Naive B cell (primary cell): ENCODE data around the gene TXNDC16. TPM values are rescaled to one million over a fixed set of nuclear protein-coding genes. Genes with fewer than 3 reads are reported as not detected.
"Not testable (repeated sequence)": the region's sequence is repeated elsewhere in the genome, so short reads cannot be mapped to it uniquely, and the experiment has no call there.

Experiments
- ATAC-seq, 2 donors: fragments of 150-1000 bp; cut with Tn5 transposase; 2 replicates each; pipeline ENCODE4 v1.10.0; 2021; ENCODE audit warnings: low read depth in 2 of 2, mild to moderate bottlenecking in 2 of 2, moderate library complexity in 2 of 2
- DNase-seq: peaks from one replicate; pipeline ENCODE4 v3.0.0; 2022
- H3K27ac Mint-ChIP-seq, 6 donors: one replicate each; pipeline ENCODE4 v1.8.0; 2020 to 2022; ENCODE audit warnings: mild to moderate bottlenecking in 6 of 6, mixed read lengths in 6 of 6, moderate library complexity in 5 of 6, inconsistent platforms in 2 of 6
- H3K27me3 Mint-ChIP-seq, 3 donors: one replicate each; pipeline ENCODE4 v1.8.0; 2021 to 2022; ENCODE audit warnings: mixed read lengths in 3 of 3, mild to moderate bottlenecking in 1 of 3
- H3K36me3 Mint-ChIP-seq, 2 donors: one replicate each; pipeline ENCODE4 v1.8.0; 2020 to 2022; ENCODE audit warnings: mixed read lengths in 2 of 2, inconsistent platforms in 1 of 2, mild to moderate bottlenecking in 1 of 2
- H3K4me1 Mint-ChIP-seq, 3 donors: one replicate each; pipeline ENCODE4 v1.8.0; 2020 to 2022; ENCODE audit warnings: mixed read lengths in 3 of 3, inconsistent platforms in 1 of 3, mild to moderate bottlenecking in 1 of 3, moderate library complexity in 1 of 3
- H3K4me3 Mint-ChIP-seq, 8 donors: one replicate each; pipeline ENCODE4 v1.8.0; 2020 to 2022; ENCODE audit warnings: mild to moderate bottlenecking in 8 of 8, mixed read lengths in 8 of 8, moderate library complexity in 8 of 8, inconsistent platforms in 2 of 8
- H3K9me3 Mint-ChIP-seq, 7 donors: one replicate each; pipeline ENCODE4 v1.8.0; 2020 to 2022; ENCODE audit warnings: mixed read lengths in 7 of 7, mild to moderate bottlenecking in 5 of 7, inconsistent platforms in 2 of 7, moderate library complexity in 1 of 7
- polyA plus RNA-seq, 6 donors: library from polyadenylated mRNA; unstranded; fragments of 300-500 nt; fragmentation: Illumina TruSeq; gene quantifications; one replicate each; pipeline ENCODE4 v1.2.3, GENCODE V29; 2021; ENCODE audit warnings: low read depth in 6 of 6

The TXNDC16 gene
- polyA plus RNA-seq, 6 donors from 2014 or later: 0.78 to 1.9 (median 1.4) TPM; not detected in 1

GRCh38 chr14:52522581-52523345 is 29.5 kb downstream of the TXNDC16 start:
- H3K27ac Mint-ChIP-seq: no peak overlapping the region
- DNase-seq (no peak), ATAC-seq (no peak)
- H3K27me3 Mint-ChIP-seq: no peaks in the 10 kb centered on the region
- H3K36me3 Mint-ChIP-seq: peaks cover 0 to 6% of the 10 kb centered on the region in 2 donors
- no peaks in the 10 kb centered on the region for H3K4me1 Mint-ChIP-seq
- H3K9me3 Mint-ChIP-seq: no peaks in the 10 kb centered on the region
- H3K4me3 Mint-ChIP-seq: no peak overlapping the region

DNA sequence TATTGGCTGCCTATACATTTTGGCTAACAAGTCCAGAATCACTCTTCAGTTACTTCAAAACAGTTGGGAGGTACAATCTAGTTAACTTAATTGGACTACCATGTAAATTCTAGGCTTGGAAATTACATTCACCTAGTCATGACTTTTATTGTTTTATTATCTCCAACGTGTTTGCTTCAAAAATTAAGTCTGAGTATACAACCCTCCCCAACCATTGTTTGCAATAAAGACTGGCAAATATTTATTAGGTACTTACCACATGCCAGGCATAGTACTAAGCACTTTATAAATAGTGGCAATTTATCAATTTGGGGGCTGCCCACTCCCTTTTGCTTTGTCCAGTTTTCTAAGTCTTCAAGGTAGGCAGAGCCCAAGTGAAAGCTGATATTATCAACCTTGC is 30.3 kb downstream of the TXNDC16 start:
- H3K27me3 Mint-ChIP-seq: no peaks in the 10 kb centered on the region
- no peaks in the 10 kb centered on the region for H3K9me3 Mint-ChIP-seq
- DNase-seq (no peak), ATAC-seq (no peak)
- H3K36me3 Mint-ChIP-seq: peaks cover 0 to 6% of the 10 kb centered on the region in 2 donors
- H3K4me3 Mint-ChIP-seq: no peak overlapping the region
- H3K27ac Mint-ChIP-seq: no peak overlapping the region
- H3K4me1 Mint-ChIP-seq: no peaks in the 10 kb centered on the region

GRCh38 chr14:52514046-52514811 is 38.1 kb downstream of the TXNDC16 start:
- DNase-seq (no peak), ATAC-seq (no peak)
- no peak overlapping the region for H3K27ac Mint-ChIP-seq
- peaks cover 0 to 5% of the 10 kb centered on the region in 2 donors for H3K36me3 Mint-ChIP-seq
- H3K4me3 Mint-ChIP-seq: no peak overlapping the region
- H3K4me1 Mint-ChIP-seq: no peaks in the 10 kb centered on the region
- H3K27me3 Mint-ChIP-seq: no peaks in the 10 kb centered on the region
- no peaks in the 10 kb centered on the region for H3K9me3 Mint-ChIP-seq

DNA sequence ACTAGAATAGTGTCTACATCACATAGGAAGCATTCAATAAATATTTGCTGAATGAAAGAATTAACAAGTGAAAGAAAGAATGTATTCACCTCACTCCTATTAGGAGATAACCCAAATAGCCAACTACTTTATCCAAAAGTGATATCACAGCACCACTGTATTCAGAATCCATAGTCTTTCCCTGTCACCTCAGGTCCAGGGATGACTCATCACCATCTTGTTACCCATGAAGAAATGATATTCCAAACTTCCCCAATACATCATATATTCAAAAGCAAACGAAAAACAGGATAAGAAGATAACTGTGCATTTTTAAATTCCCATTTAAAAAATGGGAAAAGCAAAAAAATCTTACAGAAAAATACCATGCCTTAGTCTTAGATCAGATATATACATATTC is 39.1 kb downstream of the TXNDC16 start:
- H3K9me3 Mint-ChIP-seq: peaks cover 0 to 4% (median 0%) of the 10 kb centered on the region in 7 donors
- no peak overlapping the region for H3K4me3 Mint-ChIP-seq
- no peaks in the 10 kb centered on the region for H3K4me1 Mint-ChIP-seq
- H3K27me3 Mint-ChIP-seq: no peaks in the 10 kb centered on the region
- ATAC-seq (no peak), DNase-seq (no peak)
- H3K27ac Mint-ChIP-seq: no peak overlapping the region
- H3K36me3 Mint-ChIP-seq: peaks cover 0 to 5% of the 10 kb centered on the region in 2 donors

DNA sequence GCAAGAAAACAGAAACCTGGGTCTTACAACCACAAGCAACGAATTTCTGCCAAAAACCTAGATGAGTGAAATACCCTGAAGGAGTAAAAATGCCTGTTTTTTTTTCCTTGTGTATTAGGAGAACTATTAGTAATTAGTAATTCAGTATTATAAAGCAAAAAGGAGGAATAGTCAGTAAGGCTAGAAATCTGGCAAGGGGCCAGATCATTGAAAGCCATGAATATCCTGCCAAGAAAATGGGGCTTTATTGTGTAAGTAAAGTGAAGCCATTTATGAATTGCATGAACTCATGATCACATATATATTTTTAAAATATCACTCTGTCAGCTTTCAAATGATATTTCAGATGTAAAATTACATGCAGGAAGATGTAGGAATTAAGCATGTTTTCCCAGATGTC is 57.9 kb downstream of the TXNDC16 start:
- DNase-seq (no peak), ATAC-seq (no peak)
- H3K9me3 Mint-ChIP-seq: peaks cover 0 to 26% (median 21%) of the 10 kb centered on the region in 7 donors
- no peak overlapping the region for H3K4me3 Mint-ChIP-seq
- H3K27ac Mint-ChIP-seq: no peak overlapping the region
- no peaks in the 10 kb centered on the region for H3K27me3 Mint-ChIP-seq
- peaks cover 25 to 55% of the 10 kb centered on the region in 2 donors for H3K36me3 Mint-ChIP-seq
- no peaks in the 10 kb centered on the region for H3K4me1 Mint-ChIP-seq

DNA sequence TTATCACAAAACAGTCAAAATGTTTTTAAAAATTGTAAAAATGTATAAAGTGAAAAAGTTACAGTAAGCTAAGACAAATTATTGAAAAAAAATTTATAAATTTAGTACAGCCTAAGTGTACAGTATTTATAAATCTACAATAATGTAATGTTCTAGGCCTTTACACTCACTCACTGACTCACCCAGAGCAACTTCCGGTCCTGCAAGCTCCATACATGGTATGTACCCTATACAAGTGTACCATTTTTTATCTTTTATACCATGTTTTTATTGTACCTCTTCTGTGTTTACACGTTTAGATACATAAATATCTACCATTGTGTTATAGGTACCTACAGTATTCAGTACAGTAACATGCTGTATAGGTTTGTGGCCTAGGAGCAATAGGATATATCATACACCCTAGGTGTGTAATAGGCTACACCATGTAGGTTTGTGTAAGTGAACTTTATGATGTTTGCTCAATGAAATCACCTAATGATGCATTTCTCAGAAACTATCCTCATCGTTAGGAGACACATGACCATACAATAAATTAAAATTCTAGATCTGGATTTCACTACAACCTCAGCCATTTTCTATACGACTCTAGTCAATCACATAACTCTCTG is 66.8 kb downstream of the TXNDC16 start:
- H3K36me3 Mint-ChIP-seq: peaks cover 0 to 11% of the 10 kb centered on the region in 2 donors
- peaks cover 0 to 1% (median 0%) of the 10 kb centered on the region in 7 donors for H3K9me3 Mint-ChIP-seq
- H3K4me1 Mint-ChIP-seq: no peaks in the 10 kb centered on the region
- ATAC-seq (no peak), DNase-seq (no peak)
- H3K27ac Mint-ChIP-seq: no peak overlapping the region
- no peak overlapping the region for H3K4me3 Mint-ChIP-seq
- no peaks in the 10 kb centered on the region for H3K27me3 Mint-ChIP-seq

GRCh38 chr14:52481864-52482263 is 70.4 kb downstream of the TXNDC16 start:
- Mint-ChIP-seq H3K36me3 (peaks cover 20 to 27% of the 10 kb centered on the region in 2 donors), H3K9me3 (peaks cover 0 to 13% (median 6%) of the 10 kb centered on the region in 7 donors), H3K4me1 (no peaks in the 10 kb centered on the region), H3K27me3 (no peaks in the 10 kb centered on the region), H3K27ac (no peak overlapping the region), H3K4me3 (no peak overlapping the region)
- ATAC-seq (no peak), DNase-seq (no peak)

- H3K27ac Mint-ChIP-seq: no peak overlapping the region
- ATAC-seq: peak in 1 of 2 donors; percentile 28
- peaks cover 18 to 36% of the 10 kb centered on the region in 2 donors for H3K36me3 Mint-ChIP-seq
- no peak overlapping the region for H3K4me3 Mint-ChIP-seq
- H3K27me3 Mint-ChIP-seq: no peaks in the 10 kb centered on the region
- H3K4me1 Mint-ChIP-seq: no peaks in the 10 kb centered on the region
- peak; percentile 12 for DNase-seq
- H3K9me3 Mint-ChIP-seq: peaks cover 5 to 19% (median 12%) of the 10 kb centered on the region in 7 donors
Observed at GRCh38 chr14:52473557-52473956, 78.7 kb downstream of the TXNDC16 start.

GRCh38 chr14:52472728-52473127 is 79.6 kb downstream of the TXNDC16 start:
- Mint-ChIP-seq H3K9me3 (peaks cover 5 to 19% (median 11%) of the 10 kb centered on the region in 7 donors), H3K27me3 (no peaks in the 10 kb centered on the region), H3K36me3 (peaks cover 15 to 28% of the 10 kb centered on the region in 2 donors), H3K4me1 (no peaks in the 10 kb centered on the region), H3K27ac (no peak overlapping the region), H3K4me3 (no peak overlapping the region)
- ATAC-seq (no peak), DNase-seq (no peak)

DNA sequence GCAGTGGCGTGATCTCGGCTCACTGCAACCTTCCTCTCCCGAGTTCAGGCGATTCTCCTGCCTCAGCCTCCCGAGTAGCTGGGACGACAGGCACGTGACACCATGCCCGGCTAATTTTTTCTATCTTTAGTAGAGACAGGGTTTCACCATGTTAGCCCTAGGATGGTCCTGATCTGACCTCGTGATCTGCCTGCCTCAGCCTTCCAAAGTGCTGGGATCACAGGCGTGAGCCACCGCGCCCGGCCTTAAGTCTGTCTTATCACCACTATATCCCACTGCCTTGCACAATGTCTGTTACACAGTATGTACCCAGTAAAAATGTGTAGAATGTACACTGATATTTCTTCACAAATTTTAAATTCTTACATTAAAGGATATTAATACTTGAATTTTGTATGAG is 80.1 kb downstream of the TXNDC16 start:
- H3K4me1 Mint-ChIP-seq, H3K27me3 Mint-ChIP-seq, H3K27ac Mint-ChIP-seq, DNase-seq, ATAC-seq, H3K4me3 Mint-ChIP-seq: not testable (repeated sequence)
- peaks cover 5 to 15% (median 10%) of the 10 kb centered on the region in 7 donors for H3K9me3 Mint-ChIP-seq
- peaks cover 14 to 27% of the 10 kb centered on the region in 2 donors for H3K36me3 Mint-ChIP-seq

GRCh38 chr14:52467515-52468266 is 84.6 kb downstream of the TXNDC16 start:
- Mint-ChIP-seq H3K4me3 (no peak overlapping the region), H3K4me1 (no peaks in the 10 kb centered on the region), H3K27ac (no peak overlapping the region), H3K36me3 (no peaks in the 10 kb centered on the region), H3K27me3 (no peaks in the 10 kb centered on the region), H3K9me3 (peaks cover 0 to 5% (median 0%) of the 10 kb centered on the region in 7 donors)
- DNase-seq: no peak
- no peak for ATAC-seq

- peaks cover 6 to 7% of the 10 kb centered on the region in 2 donors for H3K36me3 Mint-ChIP-seq
- DNase-seq (no peak), ATAC-seq (no peak)
- H3K27ac Mint-ChIP-seq: peak overlapping the region in 1 of 6 donors; percentile 24
- no peaks in the 10 kb centered on the region for H3K4me1 Mint-ChIP-seq
- H3K27me3 Mint-ChIP-seq: no peaks in the 10 kb centered on the region
- H3K4me3 Mint-ChIP-seq: no peak overlapping the region
- peaks cover 0 to 20% (median 13%) of the 10 kb centered on the region in 7 donors for H3K9me3 Mint-ChIP-seq
Observed at GRCh38 chr14:52464175-52464574, 88.1 kb downstream of the TXNDC16 start.

GRCh38 chr14:52463375-52463774 is 88.9 kb downstream of the TXNDC16 start:
- H3K4me1 Mint-ChIP-seq: no peaks in the 10 kb centered on the region
- DNase-seq: no peak
- ATAC-seq: no peak
- H3K4me3 Mint-ChIP-seq: no peak overlapping the region
- peaks cover 0 to 20% (median 13%) of the 10 kb centered on the region in 7 donors for H3K9me3 Mint-ChIP-seq
- H3K27ac Mint-ChIP-seq: no peak overlapping the region
- H3K27me3 Mint-ChIP-seq: no peaks in the 10 kb centered on the region
- H3K36me3 Mint-ChIP-seq: peaks cover 6 to 7% of the 10 kb centered on the region in 2 donors
